SKM-1 treated with dmso at 0.1 percent for 144 hours (cell line): ENCODE results near the gene PLXNA3.

Source experiments
- DNase-seq: peaks from one replicate; lab custom pipeline; 2025; ENCODE audit not compliant: unreplicated experiment; lab: John Stamatoyannopoulos, UW

The PLXNA3 gene

DNA sequence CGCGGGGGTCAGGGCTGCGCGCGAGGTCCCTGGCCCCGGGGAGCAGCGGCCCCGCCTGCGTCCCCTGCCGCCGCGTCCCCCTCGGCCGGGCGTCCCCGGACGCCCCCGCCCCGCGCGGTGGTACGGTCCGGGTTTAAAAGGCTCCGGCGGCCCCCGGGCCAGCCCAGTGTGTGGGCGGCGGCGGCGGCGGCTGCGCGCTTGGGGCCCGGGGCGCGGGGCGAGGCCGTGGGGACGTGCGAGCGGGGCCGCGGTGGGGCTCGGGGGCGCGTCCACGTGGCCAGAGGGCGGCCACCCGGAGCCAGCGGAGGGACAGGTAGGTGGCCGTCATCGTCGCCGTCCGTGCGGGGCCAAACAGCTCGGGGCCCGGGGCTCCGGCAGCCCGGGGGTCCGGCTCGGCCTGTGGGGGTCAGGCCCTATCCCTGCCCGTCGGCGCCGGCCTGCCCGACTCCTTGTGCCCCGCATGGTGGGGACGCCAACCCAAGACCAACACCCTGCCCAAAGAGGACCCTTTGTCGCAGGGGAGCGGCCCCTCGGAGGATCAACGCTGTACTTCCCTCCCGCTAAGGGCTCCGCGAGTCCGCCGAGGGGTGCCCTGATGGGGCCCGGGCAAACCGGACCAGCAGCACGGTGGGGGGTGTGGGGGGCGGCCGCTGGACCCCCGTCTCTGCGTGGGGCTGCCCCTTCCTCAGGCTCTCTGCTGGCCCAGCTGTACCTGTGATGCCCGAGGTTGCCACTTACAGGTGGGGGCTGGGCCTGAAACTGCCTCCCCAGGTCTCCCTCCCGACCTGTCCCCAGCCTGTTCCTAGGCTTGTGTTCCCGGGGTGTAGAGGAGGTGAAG, at the start of gene PLXNA3:
PLXNA3 (plus strand) TSS at position 166 of the 838 bp plus-strand sequence. CDS start 1,903 bp downstream, outside the sequence.
- DNase-seq, result no peak

DNA sequence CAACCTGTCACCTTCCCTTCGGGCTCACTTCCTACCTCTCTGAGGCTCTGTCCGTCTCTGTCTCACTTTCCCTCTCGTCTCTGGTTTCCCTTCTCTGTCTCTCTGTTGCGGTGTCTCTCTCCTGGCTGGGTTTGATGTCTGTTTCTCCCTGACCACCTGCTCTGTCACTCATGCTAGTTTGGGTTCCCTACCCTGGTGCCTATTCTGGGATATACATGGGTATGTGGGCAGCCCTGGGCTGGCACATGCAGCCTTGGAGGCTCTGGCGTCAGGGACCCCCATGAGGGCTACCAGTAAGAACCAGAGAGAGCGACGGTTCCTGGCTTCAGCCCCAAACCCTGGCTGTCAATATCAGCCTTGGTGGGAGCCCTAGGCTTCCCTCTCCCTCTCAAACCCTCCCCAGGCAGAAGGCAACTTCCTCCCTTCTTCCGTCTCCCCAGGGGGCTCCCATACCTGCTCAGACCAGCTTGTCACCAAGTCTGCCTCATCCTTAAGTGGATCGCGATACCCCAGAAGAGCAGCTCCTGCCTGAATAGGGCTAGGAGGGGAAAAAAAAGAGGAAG, 49.3 kb upstream of the PLXNA3 start:
- no peak for DNase-seq

DNA sequence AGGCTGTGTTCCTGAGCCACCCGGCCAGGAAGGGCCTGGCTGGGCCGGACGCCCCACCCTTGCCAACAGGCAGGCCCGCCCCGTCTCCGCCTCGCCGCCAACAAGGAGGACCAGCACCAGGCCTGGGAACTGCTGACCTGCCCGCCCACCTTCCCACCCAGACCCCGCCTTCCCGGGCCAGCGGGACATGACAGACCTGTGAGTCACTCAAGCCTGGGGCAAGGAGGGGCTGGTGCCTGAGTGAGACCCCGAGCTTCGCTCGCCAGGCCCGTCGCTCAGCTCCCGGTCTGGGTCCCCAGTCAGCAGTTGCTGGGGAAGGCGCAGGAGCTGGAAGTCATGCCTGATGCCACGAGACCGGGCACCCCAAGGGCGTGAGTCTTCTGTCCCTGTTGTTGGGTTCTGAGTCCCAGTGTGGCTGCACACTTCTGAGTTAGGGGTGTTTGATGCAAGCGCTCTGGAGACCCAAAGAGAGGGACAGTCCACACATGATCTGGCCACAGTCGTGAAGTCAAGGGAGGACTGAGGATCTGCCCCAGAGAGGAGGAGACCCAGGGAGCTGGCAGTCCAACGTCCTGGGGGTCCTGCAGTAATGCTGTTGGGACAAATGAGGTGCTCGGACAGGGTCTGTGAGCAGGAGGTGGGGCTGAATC, 48.7 kb upstream of the PLXNA3 start, which contains the start of gene DNASE1L1:
DNASE1L1 (minus strand) TSS at position 33 of the 650 bp plus-strand sequence. CDS start 3,686 bp downstream, outside the sequence.
- DNase-seq, result peak; percentile 62

DNA sequence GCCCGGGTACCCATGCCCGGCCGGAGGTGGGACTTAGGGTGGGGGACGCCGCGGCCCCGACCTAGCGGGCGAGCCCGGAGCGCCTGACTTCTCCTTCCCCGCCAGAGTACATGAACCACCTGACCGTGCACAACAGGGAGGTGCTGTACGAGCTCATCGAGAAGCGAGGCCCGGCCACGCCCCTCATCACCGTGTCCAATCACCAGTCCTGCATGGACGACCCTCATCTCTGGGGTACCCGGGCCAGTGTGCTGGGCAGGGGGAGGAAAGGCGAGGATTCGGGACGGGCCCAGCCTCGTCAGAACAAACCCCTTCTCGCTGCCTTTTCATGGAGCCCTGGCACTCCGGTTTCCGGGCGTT, 46.1 kb upstream of the PLXNA3 start:
- no peak for DNase-seq

DNA sequence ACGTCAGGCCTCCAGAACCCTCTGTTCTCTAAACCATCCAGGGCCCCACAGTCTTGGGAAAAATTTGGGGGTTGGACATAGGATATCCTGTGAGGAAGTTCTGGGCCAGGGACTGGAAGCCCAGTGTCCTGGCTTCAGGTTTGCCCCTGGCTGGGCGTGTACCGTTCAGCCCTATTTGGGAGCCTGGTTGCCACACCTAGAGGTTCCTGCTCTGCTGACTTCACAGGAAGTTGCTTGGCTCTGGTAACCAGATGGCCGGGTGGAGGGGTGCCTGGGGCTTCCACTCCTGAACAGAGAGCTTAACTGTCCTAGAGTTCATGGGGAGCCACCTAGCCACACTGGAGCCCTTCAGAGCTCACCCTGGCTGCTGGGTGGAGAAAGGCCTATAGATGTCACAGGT, 45.6 kb upstream of the PLXNA3 start:
- no peak for DNase-seq

DNA sequence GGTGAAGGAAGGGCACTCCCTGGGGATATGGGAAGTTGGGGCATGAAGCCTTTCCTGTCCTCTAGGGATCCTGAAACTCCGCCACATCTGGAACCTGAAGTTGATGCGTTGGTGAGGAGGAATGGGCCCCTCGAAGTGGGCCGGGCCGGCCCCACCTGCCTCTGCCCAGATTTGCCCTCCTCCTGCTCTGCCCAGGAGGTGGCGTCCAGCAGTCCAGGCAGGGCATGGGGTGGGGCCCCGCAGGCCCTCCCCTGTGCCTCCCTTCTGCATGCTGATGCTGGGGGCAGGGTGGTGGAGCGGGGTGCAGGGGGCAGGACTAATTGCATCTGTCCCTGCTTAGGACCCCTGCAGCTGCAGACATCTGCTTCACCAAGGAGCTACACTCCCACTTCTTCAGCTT, 44.9 kb upstream of the PLXNA3 start:
- DNase-seq, result no peak

DNA sequence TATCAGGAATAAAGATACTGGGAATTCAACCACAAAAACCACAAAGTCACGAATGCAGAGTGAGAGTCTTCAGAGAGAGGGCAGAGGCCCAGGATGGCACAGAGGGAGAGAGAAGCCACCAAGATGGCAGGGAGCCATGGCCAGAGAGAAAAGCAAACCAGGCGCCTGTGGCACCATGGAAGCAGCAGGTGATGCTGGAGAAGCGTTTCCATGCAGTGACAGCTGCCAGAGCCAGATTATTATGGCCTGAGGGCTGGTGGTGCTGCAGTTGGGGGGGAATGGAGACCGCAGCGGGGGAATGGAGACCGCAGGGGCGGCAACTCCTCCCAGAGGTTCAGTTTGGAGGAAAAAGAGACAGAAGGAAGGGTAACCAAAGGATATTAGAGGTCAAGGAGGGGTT, 40.9 kb upstream of the PLXNA3 start:
- DNase-seq, result no peak

DNA sequence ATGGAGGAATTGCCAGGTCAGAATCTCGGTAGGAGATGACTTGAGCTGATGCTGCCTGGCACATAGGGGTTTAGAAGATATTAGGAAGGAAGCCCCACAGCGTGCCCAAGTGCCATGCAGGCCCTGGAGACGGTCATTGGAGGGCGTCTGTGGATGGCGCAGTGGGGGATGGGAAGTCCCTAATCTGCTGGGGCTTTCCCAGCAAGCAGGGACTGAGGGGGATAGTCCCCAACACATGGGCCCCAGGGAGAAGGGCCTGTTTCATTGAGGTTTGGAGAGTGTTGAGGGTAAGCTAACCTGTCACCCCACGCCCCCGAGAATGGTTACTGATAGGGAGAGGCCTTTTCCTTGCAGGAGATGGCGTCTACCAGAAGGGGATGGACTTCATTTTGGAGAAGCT, 38.9 kb upstream of the PLXNA3 start:
- no peak for DNase-seq

DNA sequence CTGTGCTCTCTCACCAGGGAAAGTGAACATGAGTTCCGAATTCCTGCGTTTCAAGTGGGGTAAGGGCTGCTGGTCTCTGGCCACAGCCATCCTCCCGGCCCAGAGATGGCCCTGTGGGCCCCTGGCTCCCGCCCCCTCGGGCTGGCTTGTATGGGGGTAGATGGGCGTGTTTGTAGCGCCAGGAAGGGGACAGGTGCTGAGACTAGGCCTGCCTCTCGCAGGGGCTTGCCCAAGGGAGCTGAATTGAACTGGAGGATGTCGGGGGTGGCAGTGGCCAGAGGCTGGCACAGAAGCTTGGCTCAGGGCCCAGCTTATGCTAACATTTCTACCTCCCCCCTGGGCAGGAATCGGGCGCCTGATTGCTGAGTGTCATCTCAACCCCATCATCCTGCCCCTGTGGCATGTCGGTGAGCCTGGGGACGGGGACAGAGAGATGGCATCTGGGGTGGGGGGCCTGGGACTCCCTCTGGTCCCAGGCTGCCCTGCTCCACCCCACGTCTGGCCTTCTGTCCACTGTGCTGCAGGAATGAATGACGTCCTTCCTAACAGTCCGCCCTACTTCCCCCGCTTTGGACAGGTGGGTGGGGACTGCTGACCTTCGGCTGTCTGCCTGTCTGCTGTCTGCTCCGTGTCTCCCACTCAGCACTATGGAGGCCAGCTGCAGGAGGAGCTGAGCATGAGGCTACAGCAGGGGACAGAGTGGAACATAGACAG, 38.2 kb upstream of the PLXNA3 start:
- no peak for DNase-seq

DNA sequence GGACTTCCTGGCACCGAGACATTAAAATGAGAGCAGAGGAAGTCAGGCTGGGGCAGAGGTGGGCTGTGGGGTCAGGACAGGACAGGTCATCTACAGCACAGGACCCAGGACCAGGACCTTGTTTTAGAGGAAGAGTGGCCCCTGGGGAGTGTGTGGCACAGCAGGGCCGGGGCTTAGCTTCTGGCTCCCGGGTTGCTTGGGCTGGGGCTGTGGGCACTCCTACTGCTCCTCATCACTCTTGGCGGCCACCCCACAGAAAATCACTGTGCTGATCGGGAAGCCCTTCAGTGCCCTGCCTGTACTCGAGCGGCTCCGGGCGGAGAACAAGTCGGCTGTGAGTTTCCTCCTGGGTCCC, 37.7 kb upstream of the PLXNA3 start:
- DNase-seq, result no peak

DNA sequence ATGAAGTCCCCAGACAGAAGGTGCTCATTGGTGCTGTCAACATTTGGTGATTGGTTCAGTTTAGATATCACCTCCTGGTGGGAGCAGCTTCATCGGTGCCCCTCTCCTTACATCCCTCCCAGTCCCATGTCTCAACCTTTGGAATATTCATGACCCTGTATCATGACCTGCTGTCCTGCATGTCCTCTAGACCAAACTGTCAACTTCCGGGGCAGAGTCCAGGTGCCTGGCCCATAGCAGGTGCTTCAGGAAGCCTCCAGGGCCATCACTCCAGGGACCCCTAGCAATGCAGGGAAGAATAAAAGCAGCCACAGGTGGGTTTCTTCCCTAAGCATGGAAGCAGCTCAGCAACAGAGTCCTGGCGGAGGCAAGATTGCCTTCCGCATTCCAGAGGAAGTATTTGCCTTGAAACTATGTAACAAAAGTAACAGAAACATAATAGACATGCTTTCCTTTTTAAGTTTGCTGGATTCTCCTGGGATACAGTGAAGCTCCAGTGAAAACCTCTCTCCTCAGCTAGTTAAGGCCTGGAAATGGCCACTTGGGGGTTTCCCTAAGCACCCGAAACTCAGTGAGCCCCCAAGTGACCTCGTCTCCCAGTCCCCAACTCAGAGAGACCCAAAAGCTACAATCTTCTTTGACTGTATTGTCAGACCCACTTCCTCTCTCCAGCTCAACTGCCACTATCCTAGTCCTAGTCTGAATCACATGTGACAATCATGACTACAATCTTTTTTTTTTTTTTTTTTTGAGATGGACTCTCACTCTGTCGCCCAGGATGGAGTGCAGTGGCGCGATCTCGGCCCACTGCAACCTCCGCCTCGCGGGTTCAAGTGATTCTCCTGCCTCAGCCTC, 30.9 kb upstream of the PLXNA3 start:
- no peak for DNase-seq

DNA sequence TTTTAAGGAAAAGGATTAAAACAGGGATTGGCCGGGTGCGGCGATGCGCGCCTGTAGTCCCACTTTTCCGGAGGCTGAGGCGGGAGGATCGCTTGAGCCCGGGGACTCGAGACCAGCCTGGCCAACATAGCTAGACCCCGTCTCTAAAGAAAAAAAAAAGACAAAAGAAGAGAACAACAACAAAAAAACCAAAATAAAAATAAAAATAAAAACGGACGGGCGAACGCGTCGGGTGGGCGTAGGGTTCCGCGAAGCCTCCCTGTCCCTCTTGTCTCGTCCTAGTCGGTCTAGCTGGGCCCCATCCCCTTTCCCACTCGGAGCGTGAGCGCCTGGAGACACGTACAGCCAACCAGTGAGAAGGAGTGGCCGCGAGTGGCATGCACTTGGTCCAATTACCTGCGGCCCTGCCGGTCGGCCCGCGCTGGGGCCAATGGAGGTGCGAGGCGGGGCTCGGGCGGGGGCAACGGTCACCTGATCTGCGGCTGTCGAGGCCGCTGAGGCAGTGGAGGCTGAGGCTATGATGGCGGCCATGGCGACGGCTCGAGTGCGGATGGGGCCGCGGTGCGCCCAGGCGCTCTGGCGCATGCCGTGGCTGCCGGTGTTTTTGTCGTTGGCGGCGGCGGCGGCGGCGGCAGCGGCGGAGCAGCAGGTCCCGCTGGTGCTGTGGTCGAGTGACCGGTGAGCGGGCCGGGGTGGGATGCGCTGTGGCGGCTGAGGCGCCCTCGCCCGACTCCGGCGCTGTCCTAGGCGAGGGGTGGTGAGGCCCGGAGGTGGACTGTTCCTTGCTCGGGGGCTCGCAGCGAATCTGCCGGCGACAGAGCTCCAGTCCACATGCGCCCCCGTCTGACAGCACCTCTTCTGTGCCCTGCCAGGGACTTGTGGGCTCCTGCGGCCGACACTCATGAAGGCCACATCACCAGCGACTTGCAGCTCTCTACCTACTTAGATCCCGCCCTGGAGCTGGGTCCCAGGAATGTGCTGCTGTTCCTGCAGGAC, 29.6 kb upstream of the PLXNA3 start, which contains the start of gene ATP6AP1:
ATP6AP1 (plus strand) TSS at position 502 of the 996 bp plus-strand sequence; CDS start at position 518, 16 bp downstream.
- peak; percentile 83 for DNase-seq

DNA sequence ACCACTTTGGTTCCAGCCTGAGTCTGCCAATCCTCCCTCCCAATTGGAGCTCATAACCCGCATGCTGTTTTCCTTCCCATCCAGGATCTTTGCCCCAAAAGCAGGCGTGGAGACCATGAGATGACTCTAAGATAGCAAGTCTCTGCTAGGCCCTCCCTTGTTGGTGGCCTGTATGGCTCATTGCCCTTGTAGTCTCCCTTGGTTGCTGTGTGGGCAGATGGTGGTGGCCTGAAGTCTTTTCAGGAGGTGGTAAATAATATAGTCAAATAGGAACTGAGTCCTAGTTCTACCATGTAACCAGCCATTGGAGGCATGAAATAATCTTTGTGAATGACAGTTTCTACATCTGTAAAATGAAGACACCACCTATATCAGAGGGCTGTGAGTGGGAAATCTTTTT, 28.4 kb upstream of the PLXNA3 start:
- no peak for DNase-seq

DNA sequence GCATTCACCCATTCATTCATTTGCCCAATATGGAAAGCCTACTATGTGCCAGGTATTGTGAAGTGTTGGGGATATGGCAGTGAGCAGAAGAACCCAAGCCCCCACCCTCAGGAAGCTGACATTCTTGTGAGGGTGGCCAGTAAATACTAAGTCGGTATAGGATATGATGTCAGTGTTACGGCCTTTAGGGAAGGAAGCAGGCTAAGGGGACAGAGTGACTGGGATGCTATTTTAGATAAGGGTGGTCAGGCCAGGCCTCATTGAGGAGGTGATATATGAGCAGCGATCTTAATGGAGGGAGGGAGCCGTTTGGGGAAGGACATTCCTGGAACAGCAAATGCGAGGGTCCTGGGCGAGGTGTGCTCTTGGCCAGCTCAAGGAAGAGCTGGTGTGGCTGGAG, 27.6 kb upstream of the PLXNA3 start:
- peak; percentile 13 for DNase-seq

DNA sequence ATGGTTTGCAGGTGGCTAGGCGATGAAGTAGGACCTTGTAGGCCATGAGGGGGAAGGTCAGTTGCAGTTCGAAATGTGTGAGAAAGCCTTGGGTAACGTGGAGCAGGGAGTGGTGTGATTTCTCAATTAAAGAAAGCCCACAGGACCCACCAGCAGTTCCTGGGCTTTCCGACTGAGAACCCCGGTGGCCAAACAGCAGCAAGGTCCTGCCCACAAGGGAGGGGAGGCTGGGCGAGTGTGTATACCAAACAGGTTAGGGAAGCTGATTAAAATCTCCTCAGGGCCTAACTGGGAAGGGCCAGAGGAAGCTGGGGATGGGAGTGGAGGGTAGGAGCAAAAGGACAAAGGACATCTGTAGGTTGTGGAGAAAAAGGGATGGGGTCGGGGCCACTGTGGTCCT, 27.2 kb upstream of the PLXNA3 start:
- DNase-seq, result peak; percentile 36

DNA sequence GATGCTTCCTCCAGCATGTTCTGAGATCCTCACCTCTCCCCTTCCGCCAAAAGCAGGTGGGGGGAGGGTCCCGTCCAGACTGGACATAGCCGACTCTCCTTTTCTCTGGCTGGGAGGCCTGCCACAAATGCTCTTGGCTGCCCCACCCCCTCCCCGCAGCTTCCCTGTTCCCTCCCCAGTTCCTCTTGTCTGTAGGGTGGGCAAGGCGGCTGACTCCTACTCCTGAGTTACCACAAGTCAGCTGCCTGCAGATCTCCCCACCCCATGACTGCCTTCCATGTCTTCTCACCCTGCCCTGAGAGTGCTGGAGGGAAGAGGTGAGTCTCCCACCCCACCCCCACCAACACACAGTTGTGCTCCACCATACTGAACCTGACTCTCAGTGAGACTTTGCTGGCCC, 26.7 kb upstream of the PLXNA3 start:
- no peak for DNase-seq

DNA sequence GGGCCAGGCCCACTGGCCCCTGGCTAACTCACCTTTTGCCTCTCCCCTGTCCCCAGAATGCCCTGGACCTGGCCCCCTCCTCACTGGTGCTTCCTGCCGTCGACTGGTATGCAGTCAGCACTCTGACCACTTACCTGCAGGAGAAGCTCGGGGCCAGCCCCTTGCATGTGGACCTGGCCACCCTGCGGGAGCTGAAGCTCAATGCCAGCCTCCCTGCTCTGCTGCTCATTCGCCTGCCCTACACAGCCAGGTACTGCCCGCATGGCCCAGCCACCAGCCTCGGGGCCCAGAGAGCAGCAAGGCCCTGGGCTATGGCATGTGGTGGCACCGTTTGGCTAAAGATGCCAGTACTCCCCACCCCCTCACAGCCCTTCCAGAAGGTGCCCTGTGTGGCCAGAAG, 25.9 kb upstream of the PLXNA3 start:
- DNase-seq, result no peak

DNA sequence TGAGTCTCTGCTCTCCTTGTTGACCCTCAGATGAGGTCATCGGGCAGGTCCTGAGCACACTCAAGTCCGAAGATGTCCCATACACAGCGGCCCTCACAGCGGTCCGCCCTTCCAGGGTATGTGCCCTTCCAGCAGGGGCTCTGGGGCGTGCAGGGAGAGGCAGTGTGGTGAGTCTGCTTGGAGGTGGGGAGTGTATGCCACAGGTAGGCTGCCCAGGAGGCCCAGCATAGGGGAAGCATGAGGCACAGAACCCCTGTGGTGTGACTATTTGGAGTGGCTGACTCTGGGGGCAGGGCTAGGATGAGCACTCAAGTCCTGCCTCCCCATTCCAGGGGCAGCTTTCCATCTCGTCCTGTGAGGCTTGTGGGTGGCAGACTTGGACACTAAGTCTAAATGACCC, 24.5 kb upstream of the PLXNA3 start:
- DNase-seq, result no peak

DNA sequence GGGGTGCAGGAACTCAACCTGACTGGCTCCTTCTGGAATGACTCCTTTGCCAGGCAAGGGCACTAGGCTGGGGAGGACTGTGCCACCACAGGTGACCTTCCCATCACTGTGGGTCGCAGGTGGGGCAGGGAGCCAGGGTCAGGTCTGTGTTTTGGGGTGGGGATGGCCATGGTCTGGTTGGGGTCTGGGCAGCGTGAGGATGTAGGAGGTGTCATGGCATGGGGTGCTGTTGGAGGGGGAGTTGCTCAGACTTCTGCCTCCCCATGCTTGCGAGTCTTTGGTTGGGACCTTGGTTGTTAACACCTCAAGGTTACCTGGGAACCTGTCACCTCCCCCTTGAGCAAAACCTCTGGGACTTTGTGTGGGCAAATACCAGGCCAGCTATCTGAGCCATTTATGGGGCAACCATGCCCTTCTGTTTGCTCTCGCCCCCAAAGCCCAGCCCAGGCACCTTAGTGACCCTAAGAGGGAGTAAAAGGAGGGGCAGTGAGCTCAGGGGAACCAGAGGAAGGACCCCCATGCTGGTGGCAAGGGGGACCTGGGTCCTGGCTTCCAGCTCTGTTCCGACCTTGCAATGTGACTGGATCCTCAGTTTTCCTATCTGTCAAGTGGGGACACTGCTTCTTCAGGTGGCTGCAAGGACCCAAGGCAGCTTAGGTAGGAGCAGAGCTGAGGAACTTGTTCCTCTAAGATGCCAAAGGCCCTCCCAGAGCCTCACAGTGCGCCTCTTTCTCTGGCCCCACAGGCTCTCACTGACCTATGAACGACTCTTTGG, 23.5 kb upstream of the PLXNA3 start:
- no peak for DNase-seq
